Common myeloid progenitor, CD34-positive (primary cell): ENCODE results near the gene VASH2.
"Not testable (repeated sequence)": the region's sequence is repeated elsewhere in the genome, so short reads cannot be mapped to it uniquely, and the experiment has no call there.

Experiments used
- CTCF ChIA-PET: fragments of 350-600 bp; sonication (Branson Sonifier 250); formaldehyde crosslinking; loops from one replicate; lab custom pipeline; 2021; ENCODE audit warnings: antibody characterized with exemption; lab: Charles Lee
- POLR2A ChIA-PET: fragments of 350-600 bp; sonication (Branson Sonifier 250); formaldehyde crosslinking; loops from one replicate; lab custom pipeline; 2021; ENCODE audit warnings: antibody characterized with exemption; lab: Charles Lee
- DNase-seq, 3 donors: peaks; one replicate each; pipeline versions ENCODE4 v3.0.0 to v3.0.0-alpha.2; 2013
- H3K27ac ChIP-seq, 2 experiments: 1 replicate in 1 of 2; 2 replicates in 1 of 2; pipeline ENCODE4 v1.7.0; 2013; ENCODE audit warnings: inconsistent platforms in 2 of 2, low read length in 2 of 2, mild to moderate bottlenecking in 2 of 2, low read depth in 1 of 2, moderate library complexity in 1 of 2; ENCODE audit not compliant: severe bottlenecking in 2 of 2, insufficient read depth in 1 of 2, poor library complexity in 1 of 2
- H3K27me3 ChIP-seq, 5 experiments: replicated peaks in 2 of 5; 1 replicate in 3 of 5; 2 replicates in 2 of 5; pipeline versions ENCODE4 v1.6.1 to v1.7.0; 2013; ENCODE audit warnings: low read length in 4 of 5, mild to moderate bottlenecking in 2 of 5, moderate library complexity in 2 of 5, inconsistent platforms in 1 of 5; ENCODE audit not compliant: insufficient read depth in 5 of 5, control insufficient read depth in 4 of 5
- H3K36me3 ChIP-seq, 4 experiments: 1 replicate in 2 of 4; 2 replicates in 2 of 4; pipeline versions ENCODE4 v1.6.1 to v1.7.0; 2013; ENCODE audit warnings: low read length in 3 of 4, control low read depth in 1 of 4, mild to moderate bottlenecking in 1 of 4; ENCODE audit not compliant: control insufficient read depth in 4 of 4, insufficient read depth in 4 of 4
- H3K4me1 ChIP-seq, 4 experiments: 1 replicate in 3 of 4; 2 replicates in 1 of 4; pipeline versions ENCODE4 v1.6.1 to v1.7.1; 2013; ENCODE audit warnings: low read length in 3 of 4, mild to moderate bottlenecking in 3 of 4, control low read depth in 1 of 4, inconsistent platforms in 1 of 4, moderate library complexity in 1 of 4; ENCODE audit not compliant: control insufficient read depth in 4 of 4, insufficient read depth in 4 of 4; ENCODE audit errors: control extremely low read depth in 1 of 4
- H3K4me3 ChIP-seq, 7 experiments: 1 replicate in 4 of 7; 2 replicates in 3 of 7; pipeline versions ENCODE4 v1.5.1 to v1.7.0; 2013; ENCODE audit warnings: mild to moderate bottlenecking in 7 of 7, low read length in 6 of 7, moderate library complexity in 6 of 7, inconsistent platforms in 2 of 7, low read depth in 2 of 7, control low read depth in 1 of 7; ENCODE audit not compliant: insufficient read depth in 4 of 7, control insufficient read depth in 1 of 7; ENCODE audit errors: extremely low read depth in 1 of 7
- H3K9me3 ChIP-seq, 5 experiments: 1 replicate in 4 of 5; 2 replicates in 1 of 5; pipeline versions ENCODE4 v1.6.1 to v1.7.1; 2013; ENCODE audit warnings: low read length in 4 of 5, mild to moderate bottlenecking in 2 of 5, inconsistent platforms in 1 of 5, low read depth in 1 of 5, moderate library complexity in 1 of 5; ENCODE audit not compliant: control insufficient read depth in 4 of 5, insufficient read depth in 2 of 5; ENCODE audit errors: control extremely low read depth in 1 of 5
- WGBS: methylation state at CpG from one replicate; pipeline ENCODE4 v1.1.5; 2013; ENCODE audit not compliant: insufficient coverage; 5-methylcytosine and 5-hydroxymethylcytosine counted together

Gene VASH2

GRCh38 chr1:212909652-212910063 lies 40.7 kb upstream of the VASH2 start:
- WGBS: no CpG with 5 or more reads among the region's 3 CpGs
- POLR2A ChIA-PET: no interaction called here
- Histone ChIP-seq H3K9me3 (no peaks in the 10 kb centered on the region), H3K27ac (no peak overlapping the region), H3K27me3 (no peaks in the 10 kb centered on the region), H3K4me1 (no peaks in the 10 kb centered on the region), H3K36me3 (no peaks in the 10 kb centered on the region), H3K4me3 (no peak overlapping the region)
- CTCF ChIA-PET: no interaction called here
- DNase-seq: no peak

GRCh38 chr1:212910213-212910612 lies 40.1 kb upstream of the VASH2 start:
- H3K27ac ChIP-seq, DNase-seq, H3K36me3 ChIP-seq, H3K4me1 ChIP-seq, POLR2A ChIA-PET, CTCF ChIA-PET, H3K4me3 ChIP-seq, H3K27me3 ChIP-seq, H3K9me3 ChIP-seq: not testable (repeated sequence)
- 95% methylated on average over 4 of the region's 10 CpGs for WGBS

GRCh38 chr1:212913638-212914037 lies 36.7 kb upstream of the VASH2 start:
- H3K27ac ChIP-seq, CTCF ChIA-PET, H3K36me3 ChIP-seq, POLR2A ChIA-PET, DNase-seq, H3K27me3 ChIP-seq, H3K9me3 ChIP-seq, H3K4me3 ChIP-seq: not testable (repeated sequence)
- WGBS: no CpG with 5 or more reads among the region's 3 CpGs
- H3K4me1 ChIP-seq: peaks cover 0 to 15% (median 9%) of the 10 kb centered on the region in 4 experiments

- H3K27ac ChIP-seq, H3K4me3 ChIP-seq, POLR2A ChIA-PET, H3K27me3 ChIP-seq, DNase-seq, CTCF ChIA-PET, H3K36me3 ChIP-seq, H3K9me3 ChIP-seq: not testable (repeated sequence)
- WGBS: no CpG with 5 or more reads among the region's 5 CpGs
- H3K4me1 ChIP-seq: peaks cover 0 to 15% (median 9%) of the 10 kb centered on the region in 4 experiments
Measured at GRCh38 chr1:212914110-212914509, 36.2 kb upstream of the VASH2 start.

- no peaks in the 10 kb centered on the region for H3K9me3 ChIP-seq
- POLR2A ChIA-PET: no interaction called here
- H3K4me3 ChIP-seq: no peak overlapping the region
- H3K36me3 ChIP-seq: no peaks in the 10 kb centered on the region
- H3K27ac ChIP-seq: no peak overlapping the region
- H3K4me1 ChIP-seq: peaks cover 0 to 15% (median 9%) of the 10 kb centered on the region in 4 experiments
- peaks cover 0 to 3% (median 0%) of the 10 kb centered on the region in 5 experiments for H3K27me3 ChIP-seq
- 90% methylated on average over 3 of the region's 3 CpGs for WGBS
- peak in 1 of 3 donors; percentile 15 for DNase-seq
- CTCF ChIA-PET: no interaction called here
Measured at GRCh38 chr1:212914789-212915188, 35.6 kb upstream of the VASH2 start.

- DNase-seq: peak in 2 of 3 donors; percentile 33 to 44
- H3K9me3 ChIP-seq: no peaks in the 10 kb centered on the region
- H3K4me1 ChIP-seq: peaks cover 0 to 15% (median 9%) of the 10 kb centered on the region in 4 experiments
- ChIA-PET POLR2A (no interaction called here), CTCF (interaction anchor here (0.9 to 1.2 kb wide), 3 partner anchors 38 to 80 kb away, joined by 3 to 4 read pairs (median 3); no protein-coding TSS in a partner anchor)
- H3K27ac ChIP-seq: no peak overlapping the region
- H3K27me3 ChIP-seq: peaks cover 0 to 3% (median 0%) of the 10 kb centered on the region in 5 experiments
- no peak overlapping the region for H3K4me3 ChIP-seq
- 96% methylated on average over 12 of the region's 13 CpGs for WGBS
- no peaks in the 10 kb centered on the region for H3K36me3 ChIP-seq
Measured at GRCh38 chr1:212915245-212916091, 34.9 kb upstream of the VASH2 start.

GRCh38 chr1:212916481-212917133 lies 33.7 kb upstream of the VASH2 start:
- Histone ChIP-seq H3K36me3 (no peaks in the 10 kb centered on the region), H3K4me3 (peak overlapping the region in 4 of 7 experiments; percentile 26 to 57 (median 40)), H3K9me3 (no peaks in the 10 kb centered on the region), H3K27ac (no peak overlapping the region), H3K27me3 (peaks cover 0 to 3% (median 0%) of the 10 kb centered on the region in 5 experiments), H3K4me1 (peaks cover 0 to 15% (median 9%) of the 10 kb centered on the region in 4 experiments)
- WGBS: 23% methylated on average over 13 of the region's 23 CpGs
- DNase-seq: peak; percentile 55 to 95 (median 92)
- POLR2A ChIA-PET: no interaction called here
- CTCF ChIA-PET: interaction anchor here (0.9 to 1.2 kb wide), 3 partner anchors 39 to 78 kb away, joined by 3 to 4 read pairs (median 3); no protein-coding TSS in a partner anchor
